Measurements from ENCODE around the gene ZNF546. TPM values are rescaled to one million over a fixed set of nuclear protein-coding genes. Genes with fewer than 3 reads are reported as not detected.

The ZNF546 gene
- total and polyA plus RNA-seq, 2 donors (not counting 3 experiments of a cell fraction or from before 2014, with no cell fraction given) = 1.0 to 4.3 TPM

GRCh38 chr19:40009674-40010073, 12.8 kb downstream of the ZNF546 start:
- Histone ChIP-seq H3K27me3 (ENCODE audit: control insufficient read depth in 2 of 2, insufficient read depth in 2 of 2, low read length in 2 of 2) (no peaks in the 10 kb centered on the region), H3K4me2 (ENCODE audit: insufficient read depth, low read length) (no peak overlapping the region), H3K9me1 (replicated peaks; ENCODE audit: control insufficient read depth, extremely low read depth, insufficient read depth, low read length) (no peaks in the 10 kb centered on the region), H2AFZ (ENCODE audit: low read depth, low read length) (no peak overlapping the region), H4K20me1 (replicated peaks; ENCODE audit: control insufficient read depth, extremely low read depth, insufficient read depth, low read length) (no peaks in the 10 kb centered on the region), H3K27ac (ENCODE audit: insufficient read depth, low read depth, low read length) (no peak overlapping the region), H3K9ac (replicated peaks; ENCODE audit: extremely low read depth, insufficient read depth, low read length) (no peak overlapping the region), H3K9me3 (replicated peaks; ENCODE audit: control insufficient read depth, insufficient read depth, low read length) (peaks cover 9% of the 10 kb centered on the region), H3K79me2 (ENCODE audit: control insufficient read depth, insufficient read depth, low read length) (no peaks in the 10 kb centered on the region), H3K4me3 (replicated peaks in 1 of 3; ENCODE audit: insufficient read depth in 1 of 3, low read depth in 1 of 3, low read length in 3 of 3) (no peak overlapping the region), H3K4me1 (ENCODE audit: control insufficient read depth, extremely low read depth, insufficient read depth, low read length) (peaks cover 3% of the 10 kb centered on the region), H3K36me3 (ENCODE audit: control insufficient read depth in 2 of 2, extremely low read depth in 1 of 2, insufficient read depth in 2 of 2, low read length in 2 of 2) (peaks cover 0 to 3% of the 10 kb centered on the region in 2 experiments)
- TF ChIP-seq EZH2 (IDR thresholded peaks at IDR 0.05; ENCODE audit: borderline replicate concordance, low read depth, low read length, severe bottlenecking) (no peak), POLR2A (IDR thresholded peaks at IDR 0.05; ENCODE audit: low read depth, low read length) (no peak), CTCF (IDR thresholded peaks at IDR 0.05; ENCODE audit: extremely low read depth in 1 of 2, insufficient read depth in 1 of 2, low read depth in 1 of 2, low read length in 2 of 2) (no peak), MAX (IDR thresholded peaks at IDR 0.05; ENCODE audit: insufficient read depth, insufficient read length) (no peak), JUN (IDR thresholded peaks at IDR 0.05; ENCODE audit: borderline replicate concordance, insufficient read depth, insufficient read length, low read depth) (no peak), GATA2 (IDR thresholded peaks at IDR 0.05; ENCODE audit: insufficient read depth, insufficient read length, low read depth, low read length) (no peak), POLR2AphosphoS5 (IDR thresholded peaks at IDR 0.05; ENCODE audit: insufficient read depth, low read depth, low read length) (no peak), MYC (IDR thresholded peaks at IDR 0.05; ENCODE audit: low read depth, low read length) (no peak), FOS (IDR thresholded peaks at IDR 0.05; ENCODE audit: borderline replicate concordance, insufficient read depth, low read length) (no peak)
- POLR2A ChIA-PET = no interaction called here
- CTCF ChIA-PET = no interaction called here
- intact Hi-C loops (cut with micrococcal nuclease) = no loop called here
- DNase-seq (ENCODE audit: low read depth, low spot score) (no peak), FAIRE-seq (no peak)
- no TSS peak for BruUV-seq (replicated peaks)
- dilution Hi-C loops (cut with MboI; ENCODE audit: extremely low pct_ligation_motif_present, low sequenced_read_pairs) = no loop called here

Measured in endothelial cell of umbilical vein (primary cell).